ENCODE results near the gene DYDC2. TPM values are rescaled to one million over a fixed set of nuclear protein-coding genes. Genes with fewer than 3 reads are reported as not detected.

Gene DYDC2
- total RNA-seq, result not detected in 2 replicates

DNA sequence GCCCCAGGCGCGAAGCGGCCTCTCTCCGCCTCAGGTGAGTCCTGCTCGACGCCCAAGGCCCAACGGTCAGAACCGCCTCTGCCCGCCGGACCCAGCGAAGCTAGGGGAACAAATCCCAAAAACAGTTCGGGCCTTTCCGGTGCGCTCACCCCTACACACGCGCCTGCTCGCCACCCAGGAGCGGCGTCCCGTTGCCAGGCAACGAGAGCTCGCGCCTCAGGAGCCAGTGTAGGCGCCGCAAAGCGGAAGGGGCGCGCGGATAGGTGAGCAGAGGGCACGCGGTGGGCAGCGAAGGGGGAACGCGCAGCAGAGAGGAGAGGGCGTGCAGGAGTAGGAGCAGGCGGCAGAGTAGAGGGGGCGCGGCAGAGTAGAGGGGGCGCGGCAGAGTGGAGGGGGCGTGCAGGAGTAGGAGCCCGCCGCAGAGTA is at the start of gene DYDC2, which contains the start of gene DYDC1:
TSS of gene DYDC2 (plus strand) at position 219 of the 426 bp plus-strand sequence. CDS start 5,663 bp downstream, outside the sequence.
TSS of gene DYDC1 (minus strand) at position 193 of the 426 bp plus-strand sequence. CDS start 4,154 bp downstream, outside the sequence.

DNA sequence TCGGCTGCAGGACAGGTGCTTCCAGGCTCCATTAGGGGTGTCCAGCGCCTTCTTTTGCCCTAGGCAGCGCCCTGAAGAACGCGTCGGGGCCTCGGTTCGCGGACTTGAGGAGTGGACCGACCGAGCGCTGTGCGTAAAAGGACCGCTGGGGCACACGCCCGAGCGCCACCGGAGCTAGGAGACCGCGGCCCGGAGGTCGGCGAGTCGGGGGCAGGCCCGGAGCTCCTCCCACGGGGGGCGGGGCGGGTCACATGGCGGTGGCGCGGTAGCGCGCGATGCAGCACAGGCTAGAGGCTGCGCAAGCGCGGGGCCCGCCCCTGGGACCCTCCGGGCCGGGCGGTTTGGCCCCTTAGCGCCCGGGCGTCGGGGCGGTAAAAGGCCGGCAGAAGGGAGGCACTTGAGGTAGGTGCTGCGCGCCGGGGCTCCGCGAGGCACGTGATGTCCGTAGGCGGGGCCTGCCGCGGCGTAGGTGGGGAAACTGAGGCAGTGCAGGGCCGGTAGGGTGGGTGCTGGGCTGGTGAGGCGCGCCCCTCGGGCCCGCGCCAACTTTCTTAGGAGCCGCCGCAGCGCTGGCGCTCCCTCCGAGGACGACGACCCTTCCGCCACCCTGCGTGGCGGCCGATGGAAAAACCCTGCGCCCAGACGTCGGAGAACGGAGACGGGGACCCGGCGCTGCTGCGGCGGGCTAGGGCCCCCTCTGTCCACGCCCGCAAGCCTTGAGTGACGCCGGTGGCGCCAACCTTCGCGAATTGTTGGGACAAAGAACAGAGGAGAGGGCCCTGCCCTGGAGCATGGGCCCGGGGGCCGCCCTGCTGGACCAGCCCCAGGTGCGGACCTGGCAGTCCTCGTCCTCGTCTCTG is 51.9 kb downstream of the DYDC2 start, which contains the start of gene PRXL2A:
TSS of gene PRXL2A (plus strand) at position 310 of the 860 bp plus-strand sequence. CDS start 11,917 bp downstream, outside the sequence.

Other genes starting within 250 kb of the DYDC2 start
- 24.8 and 33.8 TPM in 2 replicates for gene PLAC9, start 224.1 kb upstream of the DYDC2 start, total RNA-seq
- 122 and 135 TPM in 2 replicates for gene ANXA11, start 151.2 kb upstream of the DYDC2 start, total RNA-seq
- not detected in 2 replicates for gene MAT1A, start 67.1 kb upstream of the DYDC2 start, total RNA-seq
- not detected in 2 replicates for gene DYDC1, start within 50 bp of the DYDC2 start, total RNA-seq
- gene PRXL2A, start 51.8 kb downstream of the DYDC2 start, total RNA-seq, result 4.7 and 8.5 TPM in 2 replicates
- 23.5 and 41.1 TPM in 2 replicates for gene TSPAN14, start 97.5 kb downstream of the DYDC2 start, total RNA-seq
- not detected in 2 replicates for gene SH2D4B, start 181.1 kb downstream of the DYDC2 start, total RNA-seq